ENCODE data around the gene SH3TC2. TPM values are rescaled to one million over a fixed set of nuclear protein-coding genes. Genes with fewer than 3 reads are reported as not detected.

Gene SH3TC2
- total RNA-seq, 2 experiments from 2014 or later: not detected

DNA sequence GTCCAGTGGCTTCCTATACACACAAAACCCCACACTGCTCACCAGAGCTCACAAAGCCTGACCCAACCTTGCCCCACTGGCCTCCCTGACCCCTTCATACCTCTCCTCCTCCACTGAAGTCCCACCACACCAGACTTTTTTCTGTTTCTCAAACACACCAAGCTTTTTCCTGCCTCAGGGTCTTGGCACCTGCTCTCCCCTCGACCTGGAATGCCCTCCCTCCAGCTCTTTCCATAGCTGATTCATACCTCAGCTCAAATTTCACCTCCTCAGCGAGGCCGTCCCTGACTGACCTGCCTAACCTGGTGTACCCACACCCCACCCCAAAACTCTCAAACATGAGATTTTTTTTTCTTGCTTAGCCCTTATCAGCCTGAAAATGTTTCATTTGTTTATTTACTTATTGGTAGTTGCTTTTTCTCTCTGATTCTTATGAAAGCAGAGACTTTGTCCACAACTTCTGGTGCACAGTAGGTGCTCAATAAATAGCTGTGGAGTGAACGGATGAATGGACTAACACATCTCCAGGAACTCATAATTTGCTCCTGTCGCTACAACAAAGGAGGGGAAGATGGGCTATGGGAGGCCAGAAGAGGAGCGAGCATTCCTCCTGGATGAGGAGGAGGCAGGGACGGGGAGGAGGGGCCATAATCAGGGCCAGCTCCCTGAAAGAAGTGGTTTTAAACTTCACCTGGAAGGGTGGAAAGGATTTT, 84.3 kb downstream of the SH3TC2 start:
- Mint-ChIP-seq H3K4me1 (no peaks in the 10 kb centered on the region), H3K4me3 (no peak overlapping the region), H3K36me3 (no peaks in the 10 kb centered on the region), H3K27me3 (peaks cover 17% of the 10 kb centered on the region), H3K27ac (no peak overlapping the region), H3K9me3 (no peaks in the 10 kb centered on the region)
- DNase-seq (no peak), ATAC-seq (ENCODE audit: low read depth) (no peak)
- POLR2A ChIA-PET: no interaction called here

GRCh38 chr5:148976569-148977381, 86.1 kb downstream of the SH3TC2 start:
- DNase-seq (no peak), ATAC-seq (ENCODE audit: low read depth) (no peak)
- H3K4me1 Mint-ChIP-seq: no peaks in the 10 kb centered on the region
- no peaks in the 10 kb centered on the region for H3K36me3 Mint-ChIP-seq
- H3K27me3 Mint-ChIP-seq: peaks cover 24% of the 10 kb centered on the region
- POLR2A ChIA-PET: no interaction called here
- no peak overlapping the region for H3K4me3 Mint-ChIP-seq
- H3K9me3 Mint-ChIP-seq: no peaks in the 10 kb centered on the region
- no peak overlapping the region for H3K27ac Mint-ChIP-seq

- POLR2A ChIA-PET: no interaction called here
- no peaks in the 10 kb centered on the region for H3K36me3 Mint-ChIP-seq
- ATAC-seq (ENCODE audit: low read depth) (no peak), DNase-seq (no peak)
- no peak overlapping the region for H3K27ac Mint-ChIP-seq
- H3K4me1 Mint-ChIP-seq: no peaks in the 10 kb centered on the region
- H3K9me3 Mint-ChIP-seq: no peaks in the 10 kb centered on the region
- H3K4me3 Mint-ChIP-seq: no peak overlapping the region
- H3K27me3 Mint-ChIP-seq: peaks cover 31% of the 10 kb centered on the region
Observed at GRCh38 chr5:148974642-148975327, 88.1 kb downstream of the SH3TC2 start.

GRCh38 chr5:148973455-148973854, 89.4 kb downstream of the SH3TC2 start:
- Mint-ChIP-seq H3K9me3 (no peaks in the 10 kb centered on the region), H3K4me3 (no peak overlapping the region), H3K4me1 (no peaks in the 10 kb centered on the region), H3K27ac (no peak overlapping the region), H3K27me3 (peaks cover 36% of the 10 kb centered on the region), H3K36me3 (no peaks in the 10 kb centered on the region)
- POLR2A ChIA-PET: no interaction called here
- DNase-seq (no peak), ATAC-seq (ENCODE audit: low read depth) (no peak)

DNA sequence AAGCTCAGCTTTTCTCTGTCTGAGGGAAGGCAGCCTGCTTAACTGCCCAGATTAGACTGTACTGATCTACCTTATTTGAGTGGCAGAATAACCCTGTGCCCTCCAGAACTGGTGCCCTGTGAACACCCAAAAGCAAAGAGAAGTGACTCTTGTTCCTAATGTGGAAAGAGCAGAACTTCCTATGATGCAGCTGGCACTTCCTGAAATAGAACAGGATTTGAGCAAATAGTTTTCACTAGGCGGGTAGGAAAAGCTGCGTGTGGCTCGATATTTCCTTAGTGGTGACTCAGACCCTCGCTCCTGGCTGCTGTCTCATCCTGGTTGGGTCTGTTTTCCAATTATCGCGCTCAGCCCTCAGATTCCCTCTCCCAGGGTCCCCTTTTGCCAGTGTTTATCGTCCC, 89.9 kb downstream of the SH3TC2 start:
- POLR2A ChIA-PET: no interaction called here
- H3K27ac Mint-ChIP-seq: no peak overlapping the region
- no peaks in the 10 kb centered on the region for H3K9me3 Mint-ChIP-seq
- ATAC-seq (ENCODE audit: low read depth) (no peak), DNase-seq (no peak)
- peaks cover 37% of the 10 kb centered on the region for H3K27me3 Mint-ChIP-seq
- H3K4me3 Mint-ChIP-seq: no peak overlapping the region
- no peaks in the 10 kb centered on the region for H3K36me3 Mint-ChIP-seq
- H3K4me1 Mint-ChIP-seq: no peaks in the 10 kb centered on the region

GRCh38 chr5:148972396-148972795, 90.5 kb downstream of the SH3TC2 start:
- ATAC-seq (ENCODE audit: low read depth) (no peak), DNase-seq (no peak)
- Mint-ChIP-seq H3K27ac (no peak overlapping the region), H3K4me1 (no peaks in the 10 kb centered on the region), H3K27me3 (peaks cover 43% of the 10 kb centered on the region), H3K4me3 (no peak overlapping the region), H3K9me3 (no peaks in the 10 kb centered on the region), H3K36me3 (no peaks in the 10 kb centered on the region)
- POLR2A ChIA-PET: no interaction called here

GRCh38 chr5:148970876-148971275, 92.0 kb downstream of the SH3TC2 start:
- no peak for ATAC-seq (ENCODE audit: low read depth)
- Mint-ChIP-seq H3K36me3 (no peaks in the 10 kb centered on the region), H3K27me3 (peaks cover 43% of the 10 kb centered on the region), H3K9me3 (no peaks in the 10 kb centered on the region), H3K4me3 (no peak overlapping the region), H3K27ac (no peak overlapping the region), H3K4me1 (no peaks in the 10 kb centered on the region)
- POLR2A ChIA-PET: no interaction called here
- no peak for DNase-seq

- DNase-seq: no peak
Observed at GRCh38 chr5:148970228-148970627, 92.6 kb downstream of the SH3TC2 start.

GRCh38 chr5:148969291-148969690, 93.6 kb downstream of the SH3TC2 start:
- POLR2A ChIA-PET: no interaction called here
- DNase-seq (no peak), ATAC-seq (ENCODE audit: low read depth) (no peak)
- no peaks in the 10 kb centered on the region for H3K4me1 Mint-ChIP-seq
- H3K9me3 Mint-ChIP-seq: no peaks in the 10 kb centered on the region
- no peaks in the 10 kb centered on the region for H3K36me3 Mint-ChIP-seq
- H3K27ac Mint-ChIP-seq: no peak overlapping the region
- peaks cover 41% of the 10 kb centered on the region for H3K27me3 Mint-ChIP-seq
- no peak overlapping the region for H3K4me3 Mint-ChIP-seq

More at GRCh38 chr5:148970228-148970627, 92.6 kb downstream of the SH3TC2 start:
- POLR2A ChIA-PET: no interaction called here
- Mint-ChIP-seq H3K27me3 (peaks cover 43% of the 10 kb centered on the region), H3K36me3 (no peaks in the 10 kb centered on the region), H3K27ac (no peak overlapping the region), H3K9me3 (no peaks in the 10 kb centered on the region), H3K4me1 (no peaks in the 10 kb centered on the region), H3K4me3 (no peak overlapping the region)
- ATAC-seq (ENCODE audit: low read depth): no peak

DNA sequence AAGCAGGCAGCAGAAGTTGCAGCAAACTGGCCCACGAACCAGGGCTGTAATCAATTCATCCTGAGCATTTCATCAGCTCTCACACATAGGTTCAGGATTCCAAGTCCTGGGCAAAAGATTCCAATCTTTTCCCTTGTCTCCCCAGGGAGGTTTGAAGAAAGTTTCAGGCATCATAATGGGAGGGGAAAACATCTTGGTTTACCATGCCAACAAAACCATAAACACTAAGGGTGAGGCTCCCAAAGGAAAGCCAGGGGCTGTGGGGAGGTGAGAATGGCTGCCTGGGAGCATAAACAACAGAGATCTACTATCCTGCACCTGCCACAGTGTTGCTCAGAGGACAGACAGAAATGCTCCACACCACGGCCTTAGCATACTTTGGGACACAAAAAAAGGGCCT, 94.6 kb downstream of the SH3TC2 start:
- POLR2A ChIA-PET: no interaction called here
- peaks cover 4% of the 10 kb centered on the region for H3K9me3 Mint-ChIP-seq

DNA sequence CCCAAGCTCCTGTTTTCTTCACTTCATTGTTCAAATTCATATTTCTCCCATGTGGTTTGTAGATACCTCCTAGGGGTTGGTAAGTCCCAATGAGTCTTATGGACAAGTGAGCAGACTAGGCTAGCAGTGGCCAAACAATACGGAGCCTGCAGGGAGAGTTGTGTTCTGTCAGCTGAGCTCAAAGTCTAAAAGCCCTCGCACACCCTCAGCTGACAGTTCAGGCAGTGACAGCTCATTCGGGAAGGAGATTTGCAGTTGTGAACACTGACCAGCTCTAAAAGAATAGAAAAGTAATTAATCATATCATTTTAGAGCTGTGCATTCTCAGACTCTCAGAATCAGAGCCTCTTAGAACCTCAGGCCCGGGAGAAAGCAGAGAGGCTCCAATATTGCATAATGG, 95.1 kb downstream of the SH3TC2 start:
- DNase-seq (no peak), ATAC-seq (ENCODE audit: low read depth) (no peak)
- H3K4me1 Mint-ChIP-seq: peaks cover 9% of the 10 kb centered on the region
- peaks cover 4% of the 10 kb centered on the region for H3K9me3 Mint-ChIP-seq
- H3K36me3 Mint-ChIP-seq: peaks cover 4% of the 10 kb centered on the region
- H3K27ac Mint-ChIP-seq: no peak overlapping the region
- H3K4me3 Mint-ChIP-seq: no peak overlapping the region
- H3K27me3 Mint-ChIP-seq: peaks cover 34% of the 10 kb centered on the region
- POLR2A ChIA-PET: no interaction called here

More for the DNA sequence above, 94.6 kb downstream of the SH3TC2 start:
- peaks cover 4% of the 10 kb centered on the region for H3K36me3 Mint-ChIP-seq
- no peak overlapping the region for H3K4me3 Mint-ChIP-seq
- ATAC-seq (ENCODE audit: low read depth): no peak
- H3K27me3 Mint-ChIP-seq: peaks cover 35% of the 10 kb centered on the region
- DNase-seq: no peak
- peaks cover 8% of the 10 kb centered on the region for H3K4me1 Mint-ChIP-seq
- H3K27ac Mint-ChIP-seq: no peak overlapping the region

DNA sequence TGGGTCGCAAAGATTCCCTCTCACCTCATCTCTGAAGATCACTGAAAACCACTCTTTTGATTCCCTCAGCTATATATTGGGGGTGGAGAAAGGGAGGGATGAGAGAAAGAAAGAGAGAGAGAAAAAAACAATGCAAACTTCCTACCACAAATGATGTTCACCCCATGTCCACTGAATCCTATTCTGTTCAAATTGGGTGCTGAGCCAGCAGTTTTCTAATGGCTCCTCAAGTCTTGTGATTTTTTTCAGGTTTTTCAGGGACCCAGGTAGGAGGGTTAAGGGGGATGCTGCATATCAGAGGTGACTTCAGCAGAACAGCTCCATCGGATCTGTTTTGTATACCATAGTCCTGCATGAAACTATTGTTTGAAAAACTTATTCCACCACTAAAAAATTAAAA, 95.9 kb downstream of the SH3TC2 start:
- Mint-ChIP-seq H3K27ac (no peak overlapping the region), H3K4me3 (no peak overlapping the region), H3K27me3 (peaks cover 26% of the 10 kb centered on the region), H3K36me3 (peaks cover 4% of the 10 kb centered on the region), H3K4me1 (peaks cover 9% of the 10 kb centered on the region), H3K9me3 (peaks cover 4% of the 10 kb centered on the region)
- ATAC-seq (ENCODE audit: low read depth): no peak
- POLR2A ChIA-PET: no interaction called here
- DNase-seq: no peak

GRCh38 chr5:148966348-148966747, 96.5 kb downstream of the SH3TC2 start:
- POLR2A ChIA-PET: no interaction called here
- no peak overlapping the region for H3K4me3 Mint-ChIP-seq

More at GRCh38 chr5:148966348-148966747, 96.5 kb downstream of the SH3TC2 start:
- ATAC-seq (ENCODE audit: low read depth): no peak
- Mint-ChIP-seq H3K9me3 (peaks cover 4% of the 10 kb centered on the region), H3K36me3 (peaks cover 4% of the 10 kb centered on the region), H3K27me3 (peaks cover 21% of the 10 kb centered on the region), H3K4me1 (peaks cover 9% of the 10 kb centered on the region), H3K27ac (no peak overlapping the region)
- DNase-seq: no peak
